GM18502 (cell line): ENCODE measurements around the gene MRTFB.
A peak's percentile ranks its signal among the peaks of the same experiment; 100 is the strongest.

ENCODE experiments used
- ATAC-seq: cut with Tn5 transposase; IDR thresholded peaks from one replicate; pipeline ENCODE4 v1.9.1; 2021; ENCODE audit warnings: mild to moderate bottlenecking; ENCODE audit not compliant: unreplicated experiment, poor library complexity

The MRTFB gene

GRCh38 chr16:14302399-14303181 lies 231.5 kb downstream of the MRTFB start:
- ATAC-seq, result peak; percentile 31

- ATAC-seq, result no peak
These were observed 232.1 kb downstream of the MRTFB start for GRCh38 chr16:14303182-14303618.

- no peak for ATAC-seq
These were observed 232.7 kb downstream of the MRTFB start for GRCh38 chr16:14303639-14304394.

- ATAC-seq, result no peak
These were observed 233.9 kb downstream of the MRTFB start for GRCh38 chr16:14304891-14305460.

GRCh38 chr16:14306485-14307058 lies 235.5 kb downstream of the MRTFB start:
- ATAC-seq, result no peak

- no peak for ATAC-seq
These were observed 236.0 kb downstream of the MRTFB start for GRCh38 chr16:14307059-14307526.

GRCh38 chr16:14307527-14308367 lies 236.6 kb downstream of the MRTFB start:
- no peak for ATAC-seq

- ATAC-seq, result no peak
These were observed 237.2 kb downstream of the MRTFB start for GRCh38 chr16:14308368-14308723.

- no peak for ATAC-seq
These were observed 238.1 kb downstream of the MRTFB start for GRCh38 chr16:14309001-14309886.

GRCh38 chr16:14309906-14310305 lies 238.8 kb downstream of the MRTFB start:
- ATAC-seq, result no peak

- ATAC-seq, result peak; percentile 63
These were observed 239.4 kb downstream of the MRTFB start for GRCh38 chr16:14310519-14310991.

- ATAC-seq, result no peak
These were observed 243.0 kb downstream of the MRTFB start for GRCh38 chr16:14314116-14314515.

- ATAC-seq, result no peak
These were observed 244.7 kb downstream of the MRTFB start for GRCh38 chr16:14315683-14316320.
